ENCODE measurements around the gene TSPO. TPM values are rescaled to one million over a fixed set of nuclear protein-coding genes. Genes with fewer than 3 reads are reported as not detected.

The TSPO gene
- total and polyA plus RNA-seq, 2 of the 13 experiments (the other 11 are each of a cell fraction or from before 2014, with no cell fraction given) = 0.46 to 1.4 TPM

DNA sequence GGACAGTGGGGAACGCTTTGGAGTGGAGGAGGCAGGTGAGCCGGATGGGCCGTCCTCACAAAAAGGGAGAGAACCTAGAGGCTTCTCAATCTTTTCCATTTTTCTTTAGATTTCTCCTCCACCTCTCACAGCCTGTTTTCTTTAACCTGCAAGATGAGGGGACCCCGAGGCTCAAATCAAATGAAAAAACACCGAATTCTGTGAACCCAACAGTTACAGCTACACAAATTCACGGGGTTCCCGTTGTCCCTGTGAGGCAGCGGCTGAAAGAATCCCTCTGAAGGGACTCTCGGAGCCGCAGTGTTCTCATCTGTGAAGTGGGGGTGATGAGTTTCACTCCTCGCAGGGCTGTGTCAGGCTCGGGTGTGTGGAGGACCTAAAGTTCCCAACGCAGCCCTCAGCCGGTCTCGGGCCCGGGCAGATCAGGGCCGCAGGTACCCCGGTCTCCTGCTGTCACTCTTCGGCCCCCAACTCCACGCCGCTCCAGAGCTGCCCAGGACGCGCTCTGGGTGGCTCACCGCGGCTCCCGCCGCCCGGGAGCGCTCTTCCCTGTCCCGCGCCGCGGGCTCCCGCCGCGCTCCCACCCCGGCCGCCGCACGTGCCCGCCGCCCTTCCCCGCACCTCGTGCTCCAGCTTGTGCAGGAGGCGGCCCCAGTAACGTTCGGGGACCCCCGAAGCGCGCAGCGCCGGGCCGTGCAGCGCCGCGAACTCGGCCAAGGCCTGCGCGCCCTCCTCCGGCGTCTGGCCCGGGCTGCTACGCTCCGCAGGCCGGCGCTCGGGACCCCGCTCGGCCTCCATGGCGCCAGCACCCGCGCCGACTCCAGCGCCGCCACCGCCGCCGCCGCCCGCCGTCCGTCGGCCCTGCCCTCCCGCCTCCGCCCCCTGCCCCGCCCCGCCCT, 35.2 kb downstream of the TSPO start, which contains the start of gene TTLL12 (continued):
- no peak for TF ChIP-seq ZSCAN29 (CRISPR knock-in tag; conservative IDR thresholded peaks at IDR 0.05)
- TF ChIP-seq PHF8 (CRISPR knock-in tag; IDR thresholded peaks at IDR 0.05) = no peak; the same call in 1 of the 2 replicates
- TF ChIP-seq ELF3 (CRISPR knock-in tag; IDR thresholded peaks at IDR 0.05) = 0 out of 2 replicates have a peak, but pooled peaks have one; percentile 24
- TF ChIP-seq SNRNP70 (IDR thresholded peaks at IDR 0.05; ENCODE audit: low read depth, low read length) = no peak
- TF ChIP-seq JUN (CRISPR knock-in tag; IDR thresholded peaks at IDR 0.05) = no peak
- TF ChIP-seq, protein P1, sequence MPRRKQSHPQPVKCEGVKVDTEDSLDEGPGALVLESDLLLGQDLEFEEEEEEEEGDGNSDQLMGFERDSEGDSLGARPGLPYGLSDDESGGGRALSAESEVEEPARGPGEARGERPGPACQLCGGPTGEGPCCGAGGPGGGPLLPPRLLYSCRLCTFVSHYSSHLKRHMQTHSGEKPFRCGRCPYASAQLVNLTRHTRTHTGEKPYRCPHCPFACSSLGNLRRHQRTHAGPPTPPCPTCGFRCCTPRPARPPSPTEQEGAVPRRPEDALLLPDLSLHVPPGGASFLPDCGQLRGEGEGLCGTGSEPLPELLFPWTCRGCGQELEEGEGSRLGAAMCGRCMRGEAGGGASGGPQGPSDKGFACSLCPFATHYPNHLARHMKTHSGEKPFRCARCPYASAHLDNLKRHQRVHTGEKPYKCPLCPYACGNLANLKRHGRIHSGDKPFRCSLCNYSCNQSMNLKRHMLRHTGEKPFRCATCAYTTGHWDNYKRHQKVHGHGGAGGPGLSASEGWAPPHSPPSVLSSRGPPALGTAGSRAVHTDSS (CRISPR knock-in tag; conservative IDR thresholded peaks at IDR 0.05) = no peak
- no peak for TF ChIP-seq SMAD9 (CRISPR knock-in tag; IDR thresholded peaks at IDR 0.05)
- peak; percentile 45; the same call in 1 of the 2 replicates for TF ChIP-seq ZNF768 (CRISPR knock-in tag; IDR thresholded peaks at IDR 0.05)
- peak; percentile 63; the same call in 1 of the 2 replicates for TF ChIP-seq ZNF746 (CRISPR knock-in tag; IDR thresholded peaks at IDR 0.05)
- no peak for TF ChIP-seq NFE2 (CRISPR knock-in tag; IDR thresholded peaks at IDR 0.05)
- TF ChIP-seq ZNF407 (CRISPR knock-in tag; IDR thresholded peaks at IDR 0.05; ENCODE audit: not compliant biosample characterization) = no peak
- no peak for TF ChIP-seq CREB1 (IDR thresholded peaks at IDR 0.05)
- TF ChIP-seq CREB1 (CRISPR knock-in tag; IDR thresholded peaks at IDR 0.05) = no peak
- TF ChIP-seq ZNF878 (CRISPR knock-in tag; IDR thresholded peaks at IDR 0.05) = no peak
- TF ChIP-seq ZNF143 (CRISPR knock-in tag; IDR thresholded peaks at IDR 0.05) = no peak
- no peak for TF ChIP-seq SRF (IDR thresholded peaks at IDR 0.05; ENCODE audit: low read depth, low read length)
- peak; percentile 39; the same call in 1 of the 2 replicates for TF ChIP-seq ZNF740 (CRISPR knock-in tag; IDR thresholded peaks at IDR 0.05)
- 0 out of 2 replicates have a peak, but pooled peaks have one; percentile 5 for TF ChIP-seq SOX5 (CRISPR knock-in tag; IDR thresholded peaks at IDR 0.05; ENCODE audit: borderline replicate concordance)
- TF ChIP-seq SP5 (CRISPR knock-in tag; IDR thresholded peaks at IDR 0.05; ENCODE audit: borderline replicate concordance, low read depth) = no peak
- no peak for TF ChIP-seq TAF15 (IDR thresholded peaks at IDR 0.05; ENCODE audit: low read depth, low read length, poor library complexity, severe bottlenecking)

Measured in HepG2 (cell line).